ENCODE data around the gene BOK.

DNA sequence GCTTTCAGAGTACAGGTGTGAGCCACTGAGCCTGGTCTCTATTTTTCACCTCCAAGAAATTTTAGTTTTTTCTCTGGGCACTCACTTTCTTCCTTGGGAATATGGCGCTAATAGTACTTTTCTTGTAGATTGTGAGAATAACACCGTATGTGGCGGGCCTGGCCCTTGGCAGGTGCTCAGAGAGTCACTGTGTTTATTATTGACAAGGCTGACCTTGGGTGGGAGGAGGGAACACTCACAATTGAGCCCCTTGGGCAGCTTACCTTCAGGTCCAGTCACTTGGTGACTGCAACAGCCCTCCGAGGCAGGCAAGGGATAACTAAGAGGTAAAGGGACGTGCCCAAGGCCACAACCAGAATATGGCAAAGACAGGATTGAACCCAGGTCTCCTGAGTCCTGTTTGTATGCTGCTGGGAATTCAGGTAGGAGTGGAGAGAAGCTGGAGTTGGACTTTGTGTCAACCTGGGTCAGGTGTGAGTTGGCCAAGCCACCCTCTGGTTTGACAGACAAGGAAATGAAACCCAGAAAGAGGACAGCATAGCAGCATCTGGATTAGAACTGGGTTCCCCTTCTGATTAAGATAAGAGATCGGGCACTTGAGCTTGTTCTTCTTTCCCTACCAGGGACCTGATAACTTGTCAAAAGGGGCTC is 47.3 kb upstream of the BOK start:
- TF ChIP-seq CTCF (IDR thresholded peaks at IDR 0.05) = no peak
- TF ChIP-seq POLR2A (IDR thresholded peaks at IDR 0.05) = no peak
